GM23338 (cell line): ENCODE measurements around the gene GRIK2. TPM values are rescaled to one million over a fixed set of nuclear protein-coding genes. Genes with fewer than 3 reads are reported as not detected.

Source experiments
- ATAC-seq: fragments of 200-7000 bp; cut with Tn5 transposase; 3 replicates; pipeline ENCODE4 v1.9.1; 2020
- DNase-seq: peaks from one replicate; pipeline ENCODE4 v3.0.0-alpha.2; 2015; ENCODE audit warnings: low spot score
- H2AFZ ChIP-seq: fragments of 200-600 bp; sonication (generic); 2 replicates; pipeline ENCODE4 v1.8.0; 2016; ENCODE audit warnings: antibody characterized with exemption, mild to moderate bottlenecking, moderate library complexity
- H3F3A ChIP-seq: fragments of 200-600 bp; sonication (generic); replicated peaks from 2 replicates; pipeline ENCODE4 v1.8.0; 2017; ENCODE audit warnings: antibody characterized with exemption, mixed run types, low read depth
- H3K27ac ChIP-seq: fragments of 200-600 bp; sonication (generic); 2 replicates; pipeline ENCODE4 v1.6.1; 2016; ENCODE audit warnings: low read depth
- H3K27me3 ChIP-seq: fragments of 200-600 bp; sonication (generic); 2 replicates; pipeline ENCODE4 v1.8.0; 2016; ENCODE audit warnings: mild to moderate bottlenecking, mixed run types, moderate library complexity; ENCODE audit not compliant: insufficient read depth
- H3K36me3 ChIP-seq: fragments of 200-600 bp; sonication (generic); 2 replicates; pipeline ENCODE4 v1.8.0; 2016; ENCODE audit warnings: mild to moderate bottlenecking; ENCODE audit not compliant: insufficient read depth
- H3K4me1 ChIP-seq: fragments of 200-600 bp; sonication (generic); 2 replicates; pipeline ENCODE4 v1.8.0; 2016; ENCODE audit warnings: mild to moderate bottlenecking, moderate library complexity; ENCODE audit not compliant: insufficient read depth
- H3K4me2 ChIP-seq: fragments of 200-600 bp; sonication (generic); 2 replicates; pipeline ENCODE4 v1.7.1; 2017; ENCODE audit warnings: mixed run types
- H3K4me3 ChIP-seq: fragments of 200-600 bp; sonication (generic); 2 replicates; pipeline ENCODE4 v1.6.1; 2016; ENCODE audit warnings: mixed run types
- H3K79me2 ChIP-seq: fragments of 200-600 bp; sonication (generic); replicated peaks from 2 replicates; pipeline ENCODE4 v1.8.0; 2017; ENCODE audit warnings: mild to moderate bottlenecking; ENCODE audit not compliant: insufficient read depth
- H3K9me2 ChIP-seq: fragments of 200-600 bp; sonication (generic); 2 replicates; pipeline ENCODE4 v1.8.0; 2017; ENCODE audit not compliant: insufficient read depth
- H4K20me1 ChIP-seq: fragments of 200-600 bp; sonication (generic); replicated peaks from 2 replicates; pipeline ENCODE4 v1.8.0; 2017; ENCODE audit warnings: mild to moderate bottlenecking; ENCODE audit not compliant: insufficient read depth
- H3K27ac Mint-ChIP-seq: 2 replicates; pipeline ENCODE4 v1.8.0; 2020; ENCODE audit warnings: inconsistent platforms, mild to moderate bottlenecking, moderate library complexity, mixed read lengths
- H3K27me3 Mint-ChIP-seq: 3 replicates; pipeline ENCODE4 v1.8.0; 2022; ENCODE audit warnings: low read depth, mild to moderate bottlenecking, moderate library complexity, mixed read lengths, inconsistent platforms; ENCODE audit not compliant: insufficient read depth, poor library complexity
- H3K36me3 Mint-ChIP-seq: 3 replicates; pipeline ENCODE4 v1.8.0; 2021; ENCODE audit warnings: low read depth, mild to moderate bottlenecking, inconsistent platforms, moderate library complexity, mixed read lengths
- H3K4me1 Mint-ChIP-seq: 3 replicates; pipeline ENCODE4 v1.8.0; 2020; ENCODE audit warnings: mild to moderate bottlenecking, inconsistent platforms, mixed read lengths
- H3K4me3 Mint-ChIP-seq: 3 replicates; pipeline ENCODE4 v1.8.0; 2021; ENCODE audit warnings: moderate library complexity, mild to moderate bottlenecking, inconsistent platforms, mixed read lengths
- H3K9me3 Mint-ChIP-seq: 3 replicates; pipeline ENCODE4 v1.8.0; 2020; ENCODE audit warnings: moderate library complexity, mild to moderate bottlenecking, inconsistent platforms, mixed read lengths
- CTCF ChIP-seq, 2 experiments: fragments of 200-600 bp in 1 of 2; sonication (generic) in 1 of 2; conservative IDR thresholded peaks; 2 replicates each; pipeline versions ENCODE4 v1.5.1 to v1.6.1; 2016 to 2017; ENCODE audit warnings: antibody characterized with exemption in 2 of 2, low read depth in 2 of 2, mild to moderate bottlenecking in 2 of 2, moderate library complexity in 1 of 2
- ETS1 ChIP-seq: IDR thresholded peaks from 2 replicates; pipeline ENCODE4 v1.6.1; 2016; ENCODE audit warnings: antibody characterized with exemption
- EZH2 ChIP-seq: fragments of 200-600 bp; sonication (generic); IDR thresholded peaks from one replicate; pipeline ENCODE4 v1.8.0; 2017; ENCODE audit warnings: antibody characterized with exemption, mild to moderate bottlenecking, low read depth; ENCODE audit not compliant: unreplicated experiment
- EZH2phosphoT487 ChIP-seq: fragments of 200-600 bp; sonication (generic); IDR thresholded peaks from one replicate; pipeline ENCODE4 v1.8.1; 2018; ENCODE audit warnings: antibody characterized with exemption; ENCODE audit not compliant: unreplicated experiment
- JUNB ChIP-seq: IDR thresholded peaks from one replicate; pipeline ENCODE4 v1.6.1; 2016; ENCODE audit warnings: antibody characterized with exemption; ENCODE audit not compliant: unreplicated experiment
- NANOG ChIP-seq: IDR thresholded peaks from 2 replicates; pipeline ENCODE4 v1.6.1; 2016; ENCODE audit warnings: antibody characterized with exemption, borderline replicate concordance
- POLR2AphosphoS5 ChIP-seq: IDR thresholded peaks from 2 replicates; pipeline ENCODE4 v1.6.1; 2016; ENCODE audit warnings: antibody characterized with exemption, low read depth
- REST ChIP-seq: IDR thresholded peaks from one replicate; pipeline ENCODE4 v1.6.1; 2018; ENCODE audit warnings: antibody characterized with exemption; ENCODE audit not compliant: unreplicated experiment
- STAT1 ChIP-seq: IDR thresholded peaks from one replicate; pipeline ENCODE4 v1.6.1; 2016; ENCODE audit warnings: antibody characterized with exemption; ENCODE audit not compliant: unreplicated experiment
- ZNF114 ChIP-seq: fragments of 250-450 bp; sonication (Bioruptor Pico); IDR thresholded peaks from 2 replicates; pipeline ENCODE4 v1.5.0; 2020; ENCODE audit warnings: mild to moderate bottlenecking, moderate library complexity
- ZNF331 ChIP-seq: fragments of 250-450 bp; sonication (Bioruptor Pico); IDR thresholded peaks from 2 replicates; pipeline ENCODE4 v1.5.0; 2020; ENCODE audit warnings: low read depth, mild to moderate bottlenecking, moderate library complexity
- polyA plus RNA-seq: library from polyadenylated mRNA; unstranded; fragments of >200 nt; fragmentation: Nextera tagmentation; extraction: Ambion mirVana; gene quantifications from 2 replicates; pipeline ENCODE4 v1.2.1, GENCODE V29; 2016
- total RNA-seq: library from RNA; depleted of rRNA; stranded (reverse); fragments of >200 nt; shearing (Covaris generic); gene quantifications from 2 replicates; pipeline ENCODE4 v1.2.3, GENCODE V29; 2014

Gene GRIK2
- total and polyA plus RNA-seq, 2 experiments from 2014 or later = 0.73 to 3.0 TPM

- no peaks in the 10 kb centered on the region for H3F3A ChIP-seq
- H3K79me2 ChIP-seq = no peaks in the 10 kb centered on the region
- H3K9me2 ChIP-seq = 0 out of 2 replicates have a peak, but pooled peaks cover 3% of the 10 kb centered on the region
- TF ChIP-seq POLR2AphosphoS5 = no peak
- no peak for TF ChIP-seq REST
- TF ChIP-seq ETS1 = no peak
- no peak for TF ChIP-seq CTCF (conservative IDR thresholded peaks at IDR 0.05; ENCODE audit: low read depth in 2 of 2)
- no peak for TF ChIP-seq EZH2phosphoT487
- TF ChIP-seq ZNF331 = no peak
- no peak for TF ChIP-seq ZNF114 (CRISPR knock-in tag)
- no peak for TF ChIP-seq EZH2
- ATAC-seq = no peak
- H4K20me1 ChIP-seq = no peaks in the 10 kb centered on the region
- H3K4me1 ChIP-seq = peaks cover 6% of the 10 kb centered on the region
- Mint-ChIP-seq H3K27ac (no peak overlapping the region), H3K27me3 (peaks cover 2% of the 10 kb centered on the region), H3K4me3 (no peak overlapping the region), H3K36me3 (peaks cover 3% of the 10 kb centered on the region; the same call in 1 of the 3 replicates), H3K9me3 (no peaks in the 10 kb centered on the region; the same call in 2 of the 3 replicates), H3K4me1 (no peaks in the 10 kb centered on the region)
- H3K27me3 ChIP-seq = no peaks in the 10 kb centered on the region
- H3K4me2 ChIP-seq = no peak overlapping the region
- no peaks in the 10 kb centered on the region for H3K36me3 ChIP-seq
- no peak overlapping the region for H3K4me3 ChIP-seq
- no peak overlapping the region for H2AFZ ChIP-seq
- H3K27ac ChIP-seq = no peak overlapping the region
- DNase-seq = no peak
Measured at GRCh38 chr6:101676187-101676586, 282.7 kb downstream of the GRIK2 start.

- peaks cover 4% of the 10 kb centered on the region for H3K27me3 Mint-ChIP-seq
- H3K4me2 ChIP-seq = peak overlapping the region; percentile 36; the same call in 1 of the 2 replicates
- DNase-seq (no peak), ATAC-seq (no peak)
- no peaks in the 10 kb centered on the region for H3K36me3 ChIP-seq
- H3K36me3 Mint-ChIP-seq = peaks cover 3% of the 10 kb centered on the region; the same call in 2 of the 3 replicates
- H3K4me3 Mint-ChIP-seq = no peak overlapping the region
- no peak overlapping the region for H2AFZ ChIP-seq
- H3K79me2 ChIP-seq = no peaks in the 10 kb centered on the region
- no peak overlapping the region for H3K27ac ChIP-seq
- H3K4me3 ChIP-seq = no peak overlapping the region
- peaks cover 23% of the 10 kb centered on the region for H3K4me1 ChIP-seq
- H3K9me3 Mint-ChIP-seq = no peaks in the 10 kb centered on the region; the same call in 2 of the 3 replicates
- H3K9me2 ChIP-seq = no peaks in the 10 kb centered on the region
- TF ChIP-seq EZH2phosphoT487 (no peak), STAT1 (no peak), POLR2AphosphoS5 (no peak), ETS1 (no peak), JUNB (no peak), NANOG (no peak)
- peak overlapping the region; percentile 36; the same call in 1 of the 2 replicates for H3K27ac Mint-ChIP-seq
- H3K27me3 ChIP-seq = no peaks in the 10 kb centered on the region
- peaks cover 7% of the 10 kb centered on the region; the same call in 2 of the 3 replicates for H3K4me1 Mint-ChIP-seq
- no peaks in the 10 kb centered on the region for H4K20me1 ChIP-seq
- H3F3A ChIP-seq = no peaks in the 10 kb centered on the region
Measured at GRCh38 chr6:101682937-101683336, 289.4 kb downstream of the GRIK2 start.
